ENCODE data around the gene RPLP2. TPM values are rescaled to one million over a fixed set of nuclear protein-coding genes. Genes with fewer than 3 reads are reported as not detected.

The RPLP2 gene
- total RNA-seq, 1 experiment from 2014 or later, result 3,468 TPM

DNA sequence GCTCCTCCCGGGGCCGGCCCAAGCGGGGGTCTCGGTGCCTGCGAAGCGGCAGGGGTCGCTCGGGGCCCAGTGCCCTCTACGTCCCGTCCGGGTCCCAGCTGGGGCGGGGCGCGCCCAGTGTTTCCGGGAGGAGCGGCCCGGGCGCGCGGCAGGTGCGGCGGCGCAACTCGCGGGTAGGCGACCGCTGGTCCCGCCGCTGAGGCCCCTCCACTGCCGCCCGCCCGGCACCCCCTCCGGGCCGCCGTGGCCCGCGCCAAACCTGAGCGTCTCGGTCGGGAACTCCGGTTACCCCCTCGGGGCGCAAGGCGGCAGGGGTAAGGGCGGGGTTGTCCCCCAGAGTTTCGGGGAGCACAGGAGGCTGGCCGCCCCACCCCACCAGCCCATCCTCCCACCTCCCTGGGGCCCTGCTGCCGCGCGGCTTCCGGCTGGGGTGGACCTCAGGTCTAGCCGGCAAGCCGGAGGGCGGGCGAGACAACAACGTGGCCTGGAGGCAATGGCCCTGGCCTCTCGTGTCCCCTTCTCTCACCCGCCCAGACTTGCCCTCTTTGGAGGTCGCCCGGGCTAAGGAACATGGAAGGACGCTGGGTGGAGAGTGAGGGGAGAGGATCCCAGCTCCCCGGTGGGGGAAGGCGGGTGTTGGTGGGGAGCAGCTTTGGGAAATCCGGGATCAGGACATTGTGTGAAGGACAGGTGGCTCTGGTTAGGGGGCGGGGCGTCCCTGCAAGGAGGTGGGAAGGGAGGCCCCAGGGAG is 17.6 kb downstream of the RPLP2 start:
- BruUV-seq (replicated peaks), result no TSS peak
- Histone ChIP-seq H3K4me1 (ENCODE audit: control insufficient read depth, insufficient read depth, low read length) (peaks cover 60% of the 10 kb centered on the region), H3K36me3 (ENCODE audit: control insufficient read depth, insufficient read depth, low read length) (0 out of 2 replicates have a peak, but pooled peaks cover 2% of the 10 kb centered on the region), H3K4me3 (ENCODE audit: low read depth in 2 of 2, low read length in 2 of 2) (peak overlapping the region; percentile 44 to 55), H3K27me3 (ENCODE audit: control insufficient read depth, insufficient read depth, low read length) (no peaks in the 10 kb centered on the region), H3K9me3 (ENCODE audit: control insufficient read depth, insufficient read depth, low read depth, low read length) (no peaks in the 10 kb centered on the region), H3K27ac (ENCODE audit: low read length) (peak overlapping the region; percentile 92)
- intact Hi-C loops (cut with micrococcal nuclease; ENCODE audit: unreplicated experiment) (no loop called here), in situ Hi-C loops (cut with HindIII; ENCODE audit: low pct_unique_long_range_greater_than_20kb, low sequenced_read_pairs) (no loop called here)
- TF ChIP-seq REST (IDR thresholded peaks at IDR 0.05; ENCODE audit: insufficient read depth in 1 of 2, low read depth in 2 of 2, low read length in 1 of 2), result no peak
- TF ChIP-seq SIN3A (IDR thresholded peaks at IDR 0.05; ENCODE audit: borderline replicate concordance, insufficient read depth, low read depth, low read length), result 0 out of 2 replicates have a peak, but pooled peaks have one; percentile 37
- TF ChIP-seq, protein P1, sequence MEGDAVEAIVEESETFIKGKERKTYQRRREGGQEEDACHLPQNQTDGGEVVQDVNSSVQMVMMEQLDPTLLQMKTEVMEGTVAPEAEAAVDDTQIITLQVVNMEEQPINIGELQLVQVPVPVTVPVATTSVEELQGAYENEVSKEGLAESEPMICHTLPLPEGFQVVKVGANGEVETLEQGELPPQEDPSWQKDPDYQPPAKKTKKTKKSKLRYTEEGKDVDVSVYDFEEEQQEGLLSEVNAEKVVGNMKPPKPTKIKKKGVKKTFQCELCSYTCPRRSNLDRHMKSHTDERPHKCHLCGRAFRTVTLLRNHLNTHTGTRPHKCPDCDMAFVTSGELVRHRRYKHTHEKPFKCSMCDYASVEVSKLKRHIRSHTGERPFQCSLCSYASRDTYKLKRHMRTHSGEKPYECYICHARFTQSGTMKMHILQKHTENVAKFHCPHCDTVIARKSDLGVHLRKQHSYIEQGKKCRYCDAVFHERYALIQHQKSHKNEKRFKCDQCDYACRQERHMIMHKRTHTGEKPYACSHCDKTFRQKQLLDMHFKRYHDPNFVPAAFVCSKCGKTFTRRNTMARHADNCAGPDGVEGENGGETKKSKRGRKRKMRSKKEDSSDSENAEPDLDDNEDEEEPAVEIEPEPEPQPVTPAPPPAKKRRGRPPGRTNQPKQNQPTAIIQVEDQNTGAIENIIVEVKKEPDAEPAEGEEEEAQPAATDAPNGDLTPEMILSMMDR (IDR thresholded peaks at IDR 0.05), result no peak
- peak; percentile 51; the same call in 1 of the 2 replicates for TF ChIP-seq POLR2AphosphoS5 (IDR thresholded peaks at IDR 0.05; ENCODE audit: low read depth, low read length)
- no peak for DNase-seq (ENCODE audit: low read depth, low spot score)
- POLR2A ChIA-PET, result interaction anchor here (0.8 to 1.9 kb wide), 2 partner anchors 8 to 10 kb away, joined by 5 to 11 read pairs; partner anchors contain the start of gene PNPLA2
- ATAC-seq, result peak; percentile 5; the same call in 1 of the 2 replicates
- CTCF ChIA-PET, result interaction anchor here (1.2 kb wide), 1 partner anchor 16 kb away, joined by 6 read pairs; no protein-coding TSS in a partner anchor

- intact Hi-C loops (cut with micrococcal nuclease; ENCODE audit: unreplicated experiment) (no loop called here), in situ Hi-C loops (cut with HindIII; ENCODE audit: low pct_unique_long_range_greater_than_20kb, low sequenced_read_pairs) (no loop called here)
- Histone ChIP-seq H3K27me3 (ENCODE audit: control insufficient read depth, insufficient read depth, low read length) (no peaks in the 10 kb centered on the region), H3K27ac (ENCODE audit: low read length) (peak within 1 kb of the TSS; percentile 92), H3K36me3 (ENCODE audit: control insufficient read depth, insufficient read depth, low read length) (0 out of 2 replicates have a peak, but pooled peaks cover 2% of the 10 kb centered on the region), H3K9me3 (ENCODE audit: control insufficient read depth, insufficient read depth, low read depth, low read length) (no peaks in the 10 kb centered on the region), H3K4me3 (ENCODE audit: low read depth in 2 of 2, low read length in 2 of 2) (peak within 1 kb of the TSS; percentile 78 to 82), H3K4me1 (ENCODE audit: control insufficient read depth, insufficient read depth, low read length) (peaks cover 57% of the 10 kb centered on the region)
- TF ChIP-seq REST (IDR thresholded peaks at IDR 0.05; ENCODE audit: insufficient read depth in 1 of 2, low read depth in 2 of 2, low read length in 1 of 2) (no peak), TCF7L2 (IDR thresholded peaks at IDR 0.05; ENCODE audit: low read depth, low read length) (no peak), SIN3A (IDR thresholded peaks at IDR 0.05; ENCODE audit: borderline replicate concordance, insufficient read depth, low read depth, low read length) (no peak), POLR2AphosphoS5 (IDR thresholded peaks at IDR 0.05; ENCODE audit: low read depth, low read length) (no peak; the same call in 1 of the 2 replicates)
- TF ChIP-seq, protein P1 (IDR thresholded peaks at IDR 0.05), result no peak
- DNase-seq (ENCODE audit: low read depth, low spot score), result no peak
- CTCF ChIA-PET, result interaction anchor here (1.2 kb wide), 1 partner anchor 17 kb away, joined by 6 read pairs; no protein-coding TSS in a partner anchor
- ATAC-seq, result no peak
- BruUV-seq (replicated peaks), result no TSS peak
- POLR2A ChIA-PET, result interaction anchor here (0.8 to 1.9 kb wide), 3 partner anchors 8 to 16 kb away, joined by 3 to 11 read pairs (median 5); partner anchors contain the start of gene PNPLA2
These were observed 18.1 kb downstream of the RPLP2 start, which contains the start of gene CRACR2B for GRCh38 chr11:827897-828192. CRACR2B (plus strand) TSS chr11:827919; CDS start chr11:828608, 689 bp downstream.
